ENCODE results near the gene PDCD1.

Gene PDCD1

GRCh38 chr2:241867776-241868420, 9.2 kb upstream of the PDCD1 start:
- no peak for DNase-seq (ENCODE audit: low read depth)
- no peak overlapping the region for H3K4me3 ChIP-seq (ENCODE audit: control insufficient read depth, low read depth, low read length)
- no peak for TF ChIP-seq CTCF (IDR thresholded peaks at IDR 0.05; ENCODE audit: control insufficient read depth, insufficient read depth, low read depth, low read length, missing control alignments)

- DNase-seq (ENCODE audit: low read depth): no peak
- no peak for TF ChIP-seq CTCF (IDR thresholded peaks at IDR 0.05; ENCODE audit: control insufficient read depth, insufficient read depth, low read depth, low read length, missing control alignments)
- no peak overlapping the region for H3K4me3 ChIP-seq (ENCODE audit: control insufficient read depth, low read depth, low read length)
Measured at GRCh38 chr2:241866790-241867645, 8.3 kb upstream of the PDCD1 start.

GRCh38 chr2:241865957-241866789, 7.5 kb upstream of the PDCD1 start:
- no peak for DNase-seq (ENCODE audit: low read depth)
- TF ChIP-seq CTCF (IDR thresholded peaks at IDR 0.05; ENCODE audit: control insufficient read depth, insufficient read depth, low read depth, low read length, missing control alignments): no peak
- no peak overlapping the region for H3K4me3 ChIP-seq (ENCODE audit: control insufficient read depth, low read depth, low read length)

DNA sequence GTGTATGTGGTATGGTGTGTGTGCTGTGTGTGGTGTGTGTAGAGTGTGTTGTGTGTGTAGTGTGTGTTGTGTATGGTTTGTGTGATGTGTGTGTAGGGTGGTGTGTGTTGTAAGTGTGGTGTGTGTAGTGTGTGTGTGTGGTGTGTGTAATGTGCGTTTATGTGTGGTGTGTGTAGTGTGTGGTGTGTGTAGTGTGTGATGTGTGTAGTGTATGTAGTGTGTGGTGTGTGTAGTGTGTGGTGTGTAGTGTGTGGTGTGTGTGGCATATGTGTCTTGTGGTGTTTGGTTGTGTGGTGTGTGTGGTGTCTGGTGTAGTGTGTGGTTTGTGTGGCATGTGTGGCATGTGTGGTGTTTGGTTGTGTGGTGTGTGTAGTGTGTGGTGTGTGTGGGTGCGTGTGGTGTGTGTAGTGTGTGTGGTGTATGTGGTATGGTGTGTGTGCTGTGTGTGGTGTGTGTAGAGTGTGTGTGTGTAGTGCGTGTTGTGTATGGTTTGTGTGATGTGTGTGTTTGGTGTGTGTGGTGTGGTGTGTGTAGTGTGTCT, 6.8 kb upstream of the PDCD1 start:
- H3K4me3 ChIP-seq (ENCODE audit: control insufficient read depth, low read depth, low read length): no peak overlapping the region
- no peak for TF ChIP-seq CTCF (IDR thresholded peaks at IDR 0.05; ENCODE audit: control insufficient read depth, insufficient read depth, low read depth, low read length, missing control alignments)
- no peak for DNase-seq (ENCODE audit: low read depth)

- H3K4me3 ChIP-seq (ENCODE audit: control insufficient read depth, low read depth, low read length): no peak overlapping the region
- no peak for TF ChIP-seq CTCF (IDR thresholded peaks at IDR 0.05; ENCODE audit: control insufficient read depth, insufficient read depth, low read depth, low read length, missing control alignments)
- DNase-seq (ENCODE audit: low read depth): no peak
Measured at GRCh38 chr2:241864850-241865213, 6.1 kb upstream of the PDCD1 start.

- no peak for TF ChIP-seq CTCF (IDR thresholded peaks at IDR 0.05; ENCODE audit: control insufficient read depth, insufficient read depth, low read depth, low read length, missing control alignments)
- no peak for DNase-seq (ENCODE audit: low read depth)
- no peak overlapping the region for H3K4me3 ChIP-seq (ENCODE audit: control insufficient read depth, low read depth, low read length)
Measured at GRCh38 chr2:241864168-241864849, 5.6 kb upstream of the PDCD1 start.

Measured in AG09309 (cell line).